DMS53 (cell line): ENCODE results near the gene GARS1.
A peak's percentile ranks its signal among the peaks of the same experiment; 100 is the strongest.
"Not testable (repeated sequence)": the region's sequence is repeated elsewhere in the genome, so short reads cannot be mapped to it uniquely, and the experiment has no call there.

Source experiments
- DNase-seq: peaks from one replicate; lab custom pipeline; 2025; lab: John Stamatoyannopoulos, UW

The GARS1 gene

GRCh38 chr7:30575910-30576309 is 18.8 kb upstream of the GARS1 start:
- no peak for DNase-seq

GRCh38 chr7:30583181-30583580 is 11.5 kb upstream of the GARS1 start:
- no peak for DNase-seq

- no peak for DNase-seq
These were observed 10.3 kb upstream of the GARS1 start for GRCh38 chr7:30584415-30584814.

GRCh38 chr7:30584965-30585364 is 9.7 kb upstream of the GARS1 start:
- DNase-seq: no peak

- no peak for DNase-seq
These were observed 9.0 kb upstream of the GARS1 start for GRCh38 chr7:30585675-30586074.

GRCh38 chr7:30587547-30587946 is 7.1 kb upstream of the GARS1 start:
- DNase-seq: not testable (repeated sequence)

GRCh38 chr7:30589111-30589510 is 5.6 kb upstream of the GARS1 start:
- no peak for DNase-seq

- peak; percentile 94 for DNase-seq
These were observed 584 bp upstream of the GARS1 start for GRCh38 chr7:30594048-30594539.

- peak; percentile 56 for DNase-seq
These were observed 847 bp downstream of the GARS1 start for GRCh38 chr7:30595436-30596013.

- peak; percentile 69 for DNase-seq
These were observed 1.4 kb downstream of the GARS1 start for GRCh38 chr7:30596014-30596641.

GRCh38 chr7:30596721-30597120 is 2.0 kb downstream of the GARS1 start:
- no peak for DNase-seq

- DNase-seq: no peak
These were observed 3.6 kb downstream of the GARS1 start for GRCh38 chr7:30598121-30598876.

GRCh38 chr7:30604901-30605300 is 10.2 kb downstream of the GARS1 start:
- DNase-seq: no peak

- no peak for DNase-seq
These were observed 11.2 kb downstream of the GARS1 start for GRCh38 chr7:30605832-30606231.

GRCh38 chr7:30612658-30613265 is 18.1 kb downstream of the GARS1 start:
- DNase-seq: no peak

GRCh38 chr7:30613366-30614325 is 19.0 kb downstream of the GARS1 start:
- no peak for DNase-seq

- DNase-seq: peak; percentile 29
These were observed 21.6 kb downstream of the GARS1 start for GRCh38 chr7:30616318-30616717.

- no peak for DNase-seq
These were observed 22.7 kb downstream of the GARS1 start for GRCh38 chr7:30617359-30617758.

- DNase-seq: no peak
These were observed 23.5 kb downstream of the GARS1 start for GRCh38 chr7:30618080-30618676.

- DNase-seq: no peak
These were observed 24.3 kb downstream of the GARS1 start for GRCh38 chr7:30618961-30619360.

- peak; percentile 49 for DNase-seq
These were observed 30.6 kb downstream of the GARS1 start for GRCh38 chr7:30625283-30625682.
